Gastrocnemius medialis (tissue), 4 donors: Measurements from ENCODE around the gene PITX3. TPM values are rescaled to one million over a fixed set of nuclear protein-coding genes. Genes with fewer than 3 reads are reported as not detected.

Source experiments
- ATAC-seq, 2 donors: fragments of 150-250 bp; one replicate each; pipeline ENCODE4 v1.9.1; 2016
- DNase-seq, 2 donors: peaks; one replicate each; pipeline ENCODE4 v3.0.0-alpha.2; 2019
- H3K27ac ChIP-seq, 4 donors: fragments of 200-600 bp; sonication (generic); 1 replicate in 1 of 4; 2 replicates in 3 of 4; pipeline ENCODE4 v1.5.1; 2016 to 2018; ENCODE audit warnings: mild to moderate bottlenecking in 2 of 4, moderate library complexity in 1 of 4
- H3K27me3 ChIP-seq, 3 donors: fragments of 200-600 bp; sonication (generic) in 2 of 3; 1 replicate in 1 of 3; 2 replicates in 2 of 3; pipeline versions ENCODE4 v1.5.1 to v1.6.0; 2016 to 2019; ENCODE audit warnings: mild to moderate bottlenecking in 1 of 3, moderate library complexity in 1 of 3
- H3K36me3 ChIP-seq, 2 donors: fragments of 200-600 bp; sonication (generic) in 1 of 2; one replicate each; pipeline ENCODE4 v1.5.1; 2017 to 2018
- H3K4me1 ChIP-seq, 2 donors: fragments of 200-600 bp; sonication (generic) in 1 of 2; one replicate each; pipeline ENCODE4 v1.5.1; 2016 to 2017; ENCODE audit warnings: mild to moderate bottlenecking in 2 of 2
- H3K4me3 ChIP-seq, 4 donors: fragments of 200-600 bp; sonication (generic) in 3 of 4; 1 replicate in 1 of 4; 2 replicates in 3 of 4; pipeline ENCODE4 v1.5.1; 2016 to 2019; ENCODE audit warnings: mild to moderate bottlenecking in 2 of 4
- H3K9me3 ChIP-seq, 3 donors: fragments of 200-600 bp; sonication (generic) in 2 of 3; 1 replicate in 1 of 3; 2 replicates in 2 of 3; pipeline ENCODE4 v1.5.1; 2016 to 2019
- POLR2A ChIP-seq, 2 donors: fragments of 450-650 bp; IDR thresholded peaks; one replicate each; pipeline ENCODE4 v1.6.1; 2017; ENCODE audit warnings: antibody characterized with exemption in 2 of 2, mild to moderate bottlenecking in 2 of 2, moderate library complexity in 2 of 2
- in situ Hi-C, 4 donors: fragments of 200-750 bp; cut with MboI; loops; one replicate each; pipeline versions ENCODE4 v1.15.0 to v1.8.0; 2017; ENCODE audit warnings: low sequenced_read_pairs in 4 of 4
- intact Hi-C: fragments of 100-400 bp; cut with DNase I; formaldehyde crosslinking; loops from one replicate; pipeline ENCODE4 v1.15.1; 2023; ENCODE audit warnings: low total_unique reads
- total RNA-seq, 4 donors: library from RNA; depleted of rRNA; stranded (reverse); fragments of >200 nt; gene quantifications; one replicate each; pipeline versions ENCODE4 v1.1.0 to v1.2.3, GENCODE V29; 2016
- TF ChIP-seq, protein P1 (sequence below), 5 experiments: fragments of 450-650 bp in 3 of 5; fragments of 200-600 bp in 2 of 5; sonication (generic) in 2 of 5; IDR thresholded peaks in 4 of 5; conservative IDR thresholded peaks in 1 of 5; 1 replicate in 4 of 5; 2 replicates in 1 of 5; pipeline ENCODE4 v1.5.1; 2016 to 2019; ENCODE audit warnings: antibody characterized with exemption in 5 of 5, mild to moderate bottlenecking in 3 of 5, moderate library complexity in 3 of 5

Gene PITX3
- total RNA-seq, 4 donors from 2014 or later = 4.2 to 8.9 (median 6.5) TPM

DNA sequence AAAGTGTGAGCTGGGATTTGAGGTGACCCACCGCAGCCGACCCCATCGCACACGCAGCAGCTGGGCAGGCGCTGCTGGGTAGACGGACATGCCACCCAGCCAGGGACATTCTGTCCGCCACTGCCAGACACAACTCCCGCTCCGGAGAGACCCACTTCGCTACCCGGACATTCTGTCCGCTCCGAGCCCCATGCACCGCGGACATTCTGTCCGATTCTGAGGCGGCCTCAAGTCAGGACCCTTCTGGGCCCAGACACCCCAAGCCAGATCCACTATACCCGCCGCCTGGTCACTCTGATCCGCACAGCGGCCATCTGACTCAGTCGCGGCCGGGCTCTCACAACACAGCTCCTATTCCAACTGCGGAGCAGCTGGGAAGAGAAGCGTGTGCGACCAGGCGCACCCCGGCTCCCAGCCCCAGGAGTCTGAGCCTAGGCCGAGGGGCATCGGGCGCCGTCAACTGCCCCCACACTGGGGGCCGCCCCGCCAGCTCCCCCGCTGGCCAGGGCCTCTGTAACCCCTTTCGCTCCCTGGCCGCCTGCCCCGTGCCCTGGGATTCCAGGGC lies 763 bp downstream of the PITX3 start:
- peak in 1 of 2 donors; percentile 48 for DNase-seq
- in situ Hi-C loops (no loop called here), intact Hi-C loops (loop anchor here (5.0 kb wide), 2 partner anchors 157 to 262 kb away; partner anchors contain the start of genes ACTR1A, NFKB2 and SUFU)
- TF ChIP-seq POLR2A (IDR thresholded peaks at IDR 0.05) = no peak
- TF ChIP-seq, protein P1, sequence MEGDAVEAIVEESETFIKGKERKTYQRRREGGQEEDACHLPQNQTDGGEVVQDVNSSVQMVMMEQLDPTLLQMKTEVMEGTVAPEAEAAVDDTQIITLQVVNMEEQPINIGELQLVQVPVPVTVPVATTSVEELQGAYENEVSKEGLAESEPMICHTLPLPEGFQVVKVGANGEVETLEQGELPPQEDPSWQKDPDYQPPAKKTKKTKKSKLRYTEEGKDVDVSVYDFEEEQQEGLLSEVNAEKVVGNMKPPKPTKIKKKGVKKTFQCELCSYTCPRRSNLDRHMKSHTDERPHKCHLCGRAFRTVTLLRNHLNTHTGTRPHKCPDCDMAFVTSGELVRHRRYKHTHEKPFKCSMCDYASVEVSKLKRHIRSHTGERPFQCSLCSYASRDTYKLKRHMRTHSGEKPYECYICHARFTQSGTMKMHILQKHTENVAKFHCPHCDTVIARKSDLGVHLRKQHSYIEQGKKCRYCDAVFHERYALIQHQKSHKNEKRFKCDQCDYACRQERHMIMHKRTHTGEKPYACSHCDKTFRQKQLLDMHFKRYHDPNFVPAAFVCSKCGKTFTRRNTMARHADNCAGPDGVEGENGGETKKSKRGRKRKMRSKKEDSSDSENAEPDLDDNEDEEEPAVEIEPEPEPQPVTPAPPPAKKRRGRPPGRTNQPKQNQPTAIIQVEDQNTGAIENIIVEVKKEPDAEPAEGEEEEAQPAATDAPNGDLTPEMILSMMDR (IDR thresholded peaks at IDR 0.05 in 4 of 5, conservative IDR thresholded peaks at IDR 0.05 in 1 of 5) = no peak
- ATAC-seq = peak; percentile 18 to 22
- H3K4me3 ChIP-seq = peak overlapping the region; percentile 71 to 80 (median 77)
- H3K27ac ChIP-seq = peak overlapping the region; percentile 87 to 89 (median 88)
- peaks cover 51 to 59% of the 10 kb centered on the region in 2 donors for H3K4me1 ChIP-seq
- no peaks in the 10 kb centered on the region for H3K36me3 ChIP-seq
- H3K27me3 ChIP-seq = no peaks in the 10 kb centered on the region
- no peaks in the 10 kb centered on the region for H3K9me3 ChIP-seq

- TF ChIP-seq, protein P1 (IDR thresholded peaks at IDR 0.05 in 4 of 5, conservative IDR thresholded peaks at IDR 0.05 in 1 of 5) = no peak
- TF ChIP-seq POLR2A (IDR thresholded peaks at IDR 0.05) = no peak
- no peak overlapping the region for H3K4me3 ChIP-seq
- ATAC-seq (no peak), DNase-seq (no peak)
- no peaks in the 10 kb centered on the region for H3K36me3 ChIP-seq
- peaks cover 61 to 69% of the 10 kb centered on the region in 2 donors for H3K4me1 ChIP-seq
- intact Hi-C loops (no loop called here), in situ Hi-C loops (no loop called here)
- H3K27me3 ChIP-seq = no peaks in the 10 kb centered on the region
- H3K9me3 ChIP-seq = no peaks in the 10 kb centered on the region
- peak overlapping the region in 1 of 4 donors; percentile 15 for H3K27ac ChIP-seq
Measured at GRCh38 chr10:102237711-102238252, 3.5 kb downstream of the PITX3 start.

- H3K4me3 ChIP-seq = no peak overlapping the region
- intact Hi-C loops (no loop called here), in situ Hi-C loops (no loop called here)
- ATAC-seq (no peak), DNase-seq (no peak)
- no peaks in the 10 kb centered on the region for H3K9me3 ChIP-seq
- H3K27ac ChIP-seq = peak overlapping the region; percentile 20 to 64 (median 56)
- no peaks in the 10 kb centered on the region for H3K36me3 ChIP-seq
- peaks cover 55 to 73% of the 10 kb centered on the region in 2 donors for H3K4me1 ChIP-seq
- H3K27me3 ChIP-seq = peaks cover 0 to 3% (median 0%) of the 10 kb centered on the region in 3 donors
- no peak for TF ChIP-seq POLR2A (IDR thresholded peaks at IDR 0.05)
- TF ChIP-seq, protein P1 (IDR thresholded peaks at IDR 0.05 in 4 of 5, conservative IDR thresholded peaks at IDR 0.05 in 1 of 5) = no peak
Measured at GRCh38 chr10:102236006-102236405, 5.3 kb downstream of the PITX3 start.

DNA sequence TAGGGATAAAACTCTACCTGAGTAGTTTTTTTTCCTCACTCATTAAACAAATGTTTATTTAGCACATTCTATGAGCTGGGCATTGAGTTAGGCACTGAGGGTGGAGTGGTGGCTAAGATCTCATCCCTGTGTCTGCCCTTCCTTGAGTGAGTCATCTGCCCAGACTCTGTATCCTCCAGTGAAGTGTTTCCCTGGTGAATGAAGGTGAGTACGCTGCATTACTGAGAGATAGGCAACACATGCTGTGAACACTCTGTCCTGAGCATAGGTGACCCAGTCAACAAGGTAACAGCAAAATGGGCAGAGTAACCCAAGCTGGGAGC lies 5.8 kb downstream of the PITX3 start:
- TF ChIP-seq, protein P1 (IDR thresholded peaks at IDR 0.05 in 4 of 5, conservative IDR thresholded peaks at IDR 0.05 in 1 of 5) = no peak
- TF ChIP-seq POLR2A (IDR thresholded peaks at IDR 0.05) = no peak
- no peak for DNase-seq
- peak; percentile 20 to 37 for ATAC-seq
- Histone ChIP-seq H3K36me3 (no peaks in the 10 kb centered on the region), H3K4me3 (no peak overlapping the region), H3K4me1 (peaks cover 60 to 77% of the 10 kb centered on the region in 2 donors), H3K27ac (peak overlapping the region; percentile 20 to 64 (median 56)), H3K9me3 (no peaks in the 10 kb centered on the region), H3K27me3 (peaks cover 0 to 4% (median 0%) of the 10 kb centered on the region in 3 donors)
- intact Hi-C loops = no loop called here
- in situ Hi-C loops = no loop called here
